ENCODE measurements around the gene CTRL. TPM values are rescaled to one million over a fixed set of nuclear protein-coding genes. Genes with fewer than 3 reads are reported as not detected.

CTRL gene
- total RNA-seq, 1 donor from 2014 or later = 1.4 TPM

DNA sequence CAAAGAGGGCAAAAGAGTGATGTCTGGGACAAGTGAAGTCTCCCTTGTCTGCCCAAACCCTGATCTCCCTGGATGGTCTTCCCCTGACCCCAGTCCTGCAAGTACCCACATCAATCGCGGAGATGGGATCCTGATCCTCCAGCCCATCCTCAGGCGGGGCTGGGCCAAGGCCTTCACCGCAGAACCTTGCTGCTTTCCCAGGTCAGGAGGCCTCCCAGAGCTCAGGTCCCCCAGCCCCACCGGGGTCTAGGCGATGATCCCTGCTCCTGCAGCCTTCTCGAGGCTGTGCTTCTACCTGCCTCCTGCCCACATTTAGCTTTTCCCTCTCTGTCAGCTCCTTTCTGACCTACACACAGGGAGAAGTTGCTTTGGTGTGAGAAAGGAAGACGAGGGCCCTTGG is 30.5 kb upstream of the CTRL start:
- DNase-seq = no peak

- no peak for DNase-seq
Observed at GRCh38 chr16:67961551-67961957, 29.9 kb upstream of the CTRL start.

GRCh38 chr16:67959536-67960329 is 28.1 kb upstream of the CTRL start:
- DNase-seq = no peak

DNA sequence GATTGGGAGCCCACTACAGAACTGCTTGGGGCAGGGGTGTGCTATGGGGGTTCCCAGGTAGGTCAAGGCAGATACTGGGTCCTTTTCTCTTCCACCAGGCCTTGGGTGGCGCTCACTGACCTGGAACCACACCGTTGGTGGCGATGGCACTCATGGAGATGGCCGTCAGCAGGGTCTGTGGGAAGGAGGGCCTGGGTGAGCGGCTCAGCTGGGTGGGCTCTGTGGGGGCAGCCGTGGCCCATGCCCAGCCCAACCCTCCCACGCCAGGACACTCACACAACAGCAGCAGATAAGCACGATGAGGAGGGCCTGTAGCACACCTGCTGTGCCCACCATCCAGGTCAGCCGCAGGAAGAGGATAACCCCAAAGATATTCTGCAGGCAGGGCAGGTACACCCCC is 26.0 kb upstream of the CTRL start:
- no peak for DNase-seq

- DNase-seq = no peak
Observed at GRCh38 chr16:67954421-67955196, 22.9 kb upstream of the CTRL start.

DNA sequence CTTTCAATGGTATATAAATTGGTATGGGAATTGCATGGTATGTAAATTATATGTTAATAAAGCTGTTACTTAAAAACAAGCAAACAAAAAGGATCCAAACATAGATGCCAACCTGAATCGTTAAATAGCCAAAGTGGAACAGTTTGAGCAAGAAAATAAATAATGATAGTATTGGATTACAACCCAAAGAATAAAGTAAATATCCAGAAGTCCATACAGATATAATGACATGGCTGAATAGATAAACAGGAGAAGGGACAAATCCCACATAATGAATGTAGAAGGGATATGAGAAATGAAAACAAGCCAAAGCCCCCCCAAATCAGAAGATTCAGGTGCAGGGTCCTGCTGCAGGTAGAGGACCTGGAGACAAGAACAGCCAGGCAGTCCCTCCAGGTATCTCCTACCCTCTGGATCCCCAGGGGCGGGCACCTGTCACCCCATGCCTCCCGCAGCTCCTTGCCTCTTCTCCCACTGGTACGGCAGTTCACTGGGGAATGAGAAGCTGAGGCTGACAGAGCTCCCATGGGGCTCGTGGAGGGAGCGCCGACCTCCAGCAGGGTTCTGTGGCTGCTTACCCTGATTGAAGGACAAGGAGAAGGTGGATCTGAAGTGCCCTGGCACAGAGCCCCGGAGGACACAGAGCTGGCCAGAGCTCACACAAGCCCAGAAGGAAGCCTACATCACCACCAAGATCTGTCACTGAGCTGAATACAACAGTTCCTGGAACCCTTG is 22.1 kb upstream of the CTRL start:
- no peak for DNase-seq

DNA sequence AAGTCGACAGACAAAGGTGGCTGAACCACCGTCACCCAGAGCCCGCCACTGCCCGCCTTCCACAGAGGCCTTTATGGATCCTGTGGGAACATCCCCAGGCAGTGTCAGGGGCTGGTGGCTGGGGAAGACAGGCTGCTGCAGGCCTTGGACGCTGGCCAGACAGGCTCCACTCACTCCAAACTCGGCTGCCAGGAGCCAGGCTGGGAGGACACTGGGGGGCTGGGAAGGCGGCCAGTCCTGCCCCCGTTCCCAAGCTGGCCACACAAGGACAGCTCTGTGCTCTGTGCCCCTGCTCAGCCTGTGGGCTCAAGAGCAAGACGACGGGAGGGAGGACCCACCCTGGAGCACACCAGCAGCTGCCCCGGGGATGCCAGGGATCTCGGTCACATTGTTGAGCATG is 19.8 kb upstream of the CTRL start:
- DNase-seq = peak; percentile 77

- DNase-seq = no peak
Observed at GRCh38 chr16:67950335-67950843, 18.7 kb upstream of the CTRL start.

GRCh38 chr16:67949645-67950044 is 18.0 kb upstream of the CTRL start:
- DNase-seq = no peak

DNA sequence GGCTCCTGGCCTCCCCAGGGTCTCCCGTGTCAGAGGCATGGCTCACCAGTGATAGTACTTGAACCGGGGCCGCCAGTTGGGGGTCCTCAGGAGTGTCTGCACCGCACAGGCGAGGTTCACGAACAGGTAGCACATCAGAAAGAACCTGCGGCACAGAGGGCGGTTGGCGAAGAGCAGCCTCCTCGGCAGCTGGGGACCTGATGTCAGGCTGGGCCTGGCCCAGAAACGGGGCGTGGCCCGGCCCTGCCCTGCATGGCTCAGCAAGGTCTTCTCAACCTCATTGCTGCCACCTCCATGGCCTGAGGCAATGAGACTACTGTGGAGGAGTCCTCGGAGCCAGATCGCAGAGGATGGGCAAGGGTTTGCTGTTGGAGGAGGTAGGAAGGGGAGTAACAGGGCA is 16.4 kb upstream of the CTRL start:
- DNase-seq = no peak

- no peak for DNase-seq
Observed at GRCh38 chr16:67946966-67947558, 15.4 kb upstream of the CTRL start.

DNA sequence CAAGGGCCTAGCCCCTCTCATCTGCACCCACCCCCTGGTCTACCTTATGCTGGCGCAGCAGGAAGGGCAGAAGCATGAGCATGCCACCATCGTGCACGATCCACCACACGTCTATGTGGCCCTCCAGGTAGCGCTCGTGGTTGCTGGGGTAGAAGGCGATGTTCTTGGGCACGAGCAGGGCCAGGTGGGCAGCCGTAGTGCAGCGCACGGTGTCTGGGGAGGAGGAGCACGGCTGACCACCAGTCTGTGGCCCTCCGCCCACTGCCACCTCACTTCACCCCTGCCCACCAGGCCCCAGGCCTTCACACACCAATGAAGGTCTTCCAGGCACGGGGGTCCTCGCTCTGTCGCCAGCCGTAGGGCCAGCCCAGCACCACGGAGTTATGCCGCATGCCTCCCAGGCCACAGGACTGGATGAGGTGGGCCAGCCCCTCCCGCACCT is 14.5 kb upstream of the CTRL start:
- no peak for DNase-seq

- DNase-seq = no peak
Observed at GRCh38 chr16:67945392-67945933, 13.8 kb upstream of the CTRL start.

DNA sequence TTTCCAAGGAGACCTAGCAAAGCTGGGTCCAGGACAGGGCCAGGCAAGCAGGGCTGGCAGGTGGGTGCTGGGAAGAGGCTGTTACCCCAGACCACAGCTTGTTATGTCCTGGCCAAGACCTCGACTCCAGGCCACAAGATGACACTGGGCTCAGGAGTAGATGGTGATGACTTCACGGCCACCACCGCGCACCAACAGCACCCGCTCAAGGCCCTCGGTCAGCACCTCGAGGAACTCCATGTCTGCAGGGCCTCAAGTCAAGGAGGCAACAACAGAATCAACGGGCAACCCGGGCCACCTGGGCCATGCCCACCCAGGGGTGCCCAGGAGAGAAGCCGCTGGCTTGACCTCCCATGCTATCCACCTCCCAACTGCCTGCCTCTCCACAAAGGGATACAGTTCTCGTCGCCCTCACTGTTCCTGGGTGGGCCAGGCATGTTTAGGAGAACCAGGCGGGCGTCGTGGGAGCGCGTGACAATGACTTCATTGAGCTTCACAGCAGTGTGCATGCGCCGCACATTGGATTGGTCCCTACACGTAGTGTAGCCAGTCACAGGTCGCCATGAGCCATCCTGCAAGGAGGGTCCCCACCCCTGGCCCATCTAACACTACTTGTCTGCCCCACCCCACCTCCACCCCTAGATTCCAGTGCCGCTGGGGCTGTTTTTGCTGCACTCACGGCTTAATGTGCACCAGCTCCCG is 13.2 kb upstream of the CTRL start:
- DNase-seq = no peak

GRCh38 chr16:67943619-67944504 is 12.2 kb upstream of the CTRL start, which contains the start of gene LCAT:
LCAT (minus strand) TSS chr16:67944120; CDS start chr16:67944101, 19 bp downstream.
- peak; percentile 75 for DNase-seq

GRCh38 chr16:67943256-67943618 is 11.6 kb upstream of the CTRL start:
- no peak for DNase-seq

- DNase-seq = no peak
Observed at GRCh38 chr16:67942510-67943255, 11.0 kb upstream of the CTRL start.

DNA sequence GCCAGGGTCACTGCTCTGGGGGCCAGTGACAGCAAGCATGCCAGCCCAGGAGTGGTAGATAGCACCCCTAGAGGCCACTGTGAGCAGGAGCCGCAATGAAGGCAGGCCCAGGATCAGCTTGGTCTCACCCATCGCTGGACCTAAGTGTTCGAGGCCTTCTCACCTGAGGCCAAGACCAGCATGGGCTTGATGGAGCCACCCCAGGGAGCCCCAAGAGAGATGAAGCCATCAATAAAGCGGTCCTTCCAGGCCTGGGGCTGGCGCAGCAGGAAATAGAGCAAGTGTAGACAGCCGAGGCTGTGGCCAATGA is 10.5 kb upstream of the CTRL start:
- no peak for DNase-seq

GRCh38 chr16:67941469-67942199 is 10.0 kb upstream of the CTRL start:
- no peak for DNase-seq
